HG02588 (cell line): ENCODE data around the gene CD79A.
"Not testable (repeated sequence)": the region's sequence is repeated elsewhere in the genome, so short reads cannot be mapped to it uniquely, and the experiment has no call there.

Experiments used
- ATAC-seq: cut with Tn5 transposase; IDR thresholded peaks from one replicate; pipeline ENCODE4 v1.9.1; 2021; ENCODE audit warnings: mild to moderate bottlenecking, moderate library complexity; ENCODE audit not compliant: unreplicated experiment

Gene CD79A

DNA sequence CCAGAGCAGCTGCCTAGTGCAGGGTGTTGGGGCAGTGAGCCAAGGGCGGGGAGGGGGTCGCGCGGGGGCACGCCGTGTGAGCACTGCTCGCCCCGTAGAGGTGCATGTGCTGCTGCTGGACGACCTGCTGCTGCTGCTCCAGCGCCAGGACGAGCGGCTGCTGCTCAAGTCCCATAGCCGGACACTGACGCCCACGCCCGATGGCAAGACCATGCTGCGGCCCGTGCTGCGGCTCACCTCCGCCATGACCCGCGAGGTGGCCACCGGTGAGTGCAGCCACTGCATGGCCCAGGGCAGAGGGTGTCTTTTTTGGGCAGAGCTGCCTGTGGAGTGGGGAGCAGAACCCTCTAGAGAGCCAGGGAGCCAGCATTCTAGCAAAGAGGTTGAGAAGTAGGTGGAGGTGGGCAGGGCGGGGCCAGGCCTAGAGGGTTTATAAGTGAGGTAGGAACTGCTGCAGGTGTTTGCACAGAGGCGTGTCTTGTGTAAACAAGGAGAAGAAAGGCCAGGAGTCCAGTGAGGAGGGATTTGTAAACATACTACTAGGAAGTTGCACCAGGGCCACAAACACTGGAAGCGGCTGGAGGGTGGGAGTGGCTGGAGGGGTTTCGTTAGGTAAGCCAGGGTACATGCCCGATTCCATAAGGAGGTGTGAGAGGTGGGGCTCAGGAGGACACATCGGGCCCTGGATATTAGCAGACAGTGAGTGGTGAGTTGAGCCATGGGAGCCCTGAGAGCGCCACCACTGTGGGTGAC lies 27.2 kb downstream of the CD79A start:
- no peak for ATAC-seq

- no peak for ATAC-seq
These were observed 28.4 kb downstream of the CD79A start for GRCh38 chr19:41905273-41906002.

GRCh38 chr19:41906271-41906670 lies 29.2 kb downstream of the CD79A start:
- no peak for ATAC-seq

DNA sequence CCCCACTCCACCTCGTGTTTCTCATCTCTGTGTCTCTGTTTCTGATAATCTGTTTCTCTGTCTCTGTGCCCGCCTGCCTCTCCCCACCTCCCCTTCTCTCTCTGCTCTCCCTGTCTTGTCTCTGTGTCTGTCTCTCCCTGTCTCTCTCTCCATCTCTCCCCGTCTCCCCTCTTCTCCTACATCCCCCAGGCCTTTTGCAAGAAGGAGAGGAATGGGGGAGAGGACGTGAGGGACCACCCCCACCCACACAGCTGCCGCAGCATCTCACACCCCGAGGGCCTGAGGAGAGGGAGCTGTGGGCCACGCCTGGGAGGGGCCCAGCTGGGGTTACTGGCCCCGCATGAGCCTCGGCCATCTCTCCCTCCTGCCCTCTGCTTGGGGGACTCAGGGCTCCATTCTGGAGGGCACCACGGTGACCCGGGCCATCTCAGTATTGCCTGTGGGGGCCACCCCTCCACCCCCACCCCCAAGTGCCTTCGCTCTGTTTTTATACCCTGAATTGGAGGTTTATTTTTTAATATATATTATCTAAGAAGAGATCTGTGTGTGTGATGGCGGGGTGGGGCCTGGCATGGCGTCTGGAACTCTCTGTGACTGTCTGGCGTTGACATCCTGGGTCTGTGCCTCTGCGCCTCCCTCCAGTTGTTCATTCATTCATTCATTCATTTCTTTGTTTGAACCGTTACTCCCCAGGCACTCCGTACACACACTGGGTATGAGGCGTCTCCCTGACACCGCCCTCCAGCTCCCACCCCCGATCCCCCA lies 30.0 kb downstream of the CD79A start:
- no peak for ATAC-seq

DNA sequence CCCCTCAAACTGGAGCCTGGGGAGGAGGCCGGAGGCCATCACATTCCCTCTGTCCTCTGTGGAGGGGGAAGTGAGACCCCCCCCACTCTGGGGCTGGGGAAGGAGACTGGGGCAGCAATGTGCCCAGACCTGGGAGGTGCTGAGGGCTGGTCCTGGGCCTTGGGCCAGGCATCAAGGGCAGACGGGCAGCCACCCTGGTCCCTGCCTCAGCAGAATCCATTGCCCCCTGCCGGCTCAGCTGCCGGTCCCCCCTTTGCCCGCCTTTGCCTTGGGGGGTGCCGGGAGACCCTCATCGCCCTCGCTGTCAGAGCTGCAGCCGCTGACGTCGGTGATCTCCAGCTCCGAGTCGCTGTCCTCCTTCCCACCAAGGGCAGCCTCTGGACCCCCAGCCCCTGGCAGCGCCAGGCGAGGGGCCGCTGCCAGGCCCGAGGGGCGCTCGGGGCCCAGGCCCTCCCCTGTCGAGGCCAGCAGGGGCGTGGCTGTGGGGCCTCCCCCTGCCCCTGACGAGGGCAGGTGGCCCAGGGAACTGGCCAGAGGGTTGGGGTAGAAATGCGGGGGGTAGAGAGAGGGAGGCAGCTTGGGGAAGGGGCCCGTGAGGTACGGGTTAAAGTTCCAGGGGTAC lies 31.0 kb downstream of the CD79A start:
- ATAC-seq: no peak

DNA sequence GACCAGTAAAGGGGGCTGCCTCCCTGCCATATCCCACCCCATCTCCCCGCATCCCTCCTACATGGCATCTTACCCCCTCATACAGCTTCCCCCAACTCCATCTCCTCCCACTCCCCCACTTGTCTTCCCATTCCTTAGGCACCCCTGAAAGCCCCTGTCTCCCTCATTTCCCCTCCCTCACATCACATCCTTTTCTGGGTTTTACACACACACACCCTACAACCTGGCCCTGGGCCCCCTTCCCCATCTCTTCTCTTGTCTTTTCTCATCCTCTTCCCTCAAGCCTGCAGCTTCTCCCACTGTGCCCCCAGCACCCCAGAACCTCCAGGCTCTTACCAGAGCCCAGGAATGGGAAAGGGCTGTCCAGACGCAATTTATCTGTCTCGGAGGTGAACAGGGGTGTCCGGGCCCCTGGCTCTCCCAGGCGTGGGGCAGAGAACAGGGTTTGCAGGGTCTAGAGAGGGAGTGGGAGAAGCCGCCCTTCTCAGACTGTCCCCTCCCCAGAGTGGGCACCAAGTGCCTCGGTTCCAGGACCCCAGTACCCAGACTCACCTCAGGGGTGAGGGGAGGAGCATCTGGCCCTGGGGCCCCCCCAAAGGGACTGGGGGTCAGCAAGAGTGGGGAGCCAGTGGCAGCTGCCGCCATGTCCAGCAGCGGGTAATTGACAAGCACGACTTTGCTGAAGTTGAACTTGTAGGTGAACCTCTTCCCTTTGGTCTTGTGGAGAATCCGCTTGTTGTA lies 31.8 kb downstream of the CD79A start:
- no peak for ATAC-seq

DNA sequence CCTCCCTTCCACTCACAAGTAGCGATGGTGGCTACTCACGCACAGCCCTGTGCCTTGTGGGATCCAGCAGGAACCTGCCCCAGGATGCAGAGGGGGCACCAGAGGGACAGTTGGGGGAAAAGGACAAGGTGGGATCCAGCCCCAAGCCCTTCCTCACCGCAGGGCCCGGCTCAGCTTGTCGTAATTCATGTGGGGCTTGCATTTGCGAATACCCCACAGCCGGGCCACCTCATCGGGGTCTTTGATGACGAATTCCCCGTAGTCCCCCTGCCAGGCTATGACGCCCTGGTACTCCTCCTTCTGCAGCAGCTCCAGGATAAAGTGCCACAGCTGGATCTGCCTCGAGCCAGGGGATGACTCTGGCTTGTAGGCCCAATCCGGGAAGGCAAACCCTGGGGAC lies 32.6 kb downstream of the CD79A start:
- no peak for ATAC-seq

GRCh38 chr19:41910240-41910991 lies 33.3 kb downstream of the CD79A start:
- no peak for ATAC-seq

DNA sequence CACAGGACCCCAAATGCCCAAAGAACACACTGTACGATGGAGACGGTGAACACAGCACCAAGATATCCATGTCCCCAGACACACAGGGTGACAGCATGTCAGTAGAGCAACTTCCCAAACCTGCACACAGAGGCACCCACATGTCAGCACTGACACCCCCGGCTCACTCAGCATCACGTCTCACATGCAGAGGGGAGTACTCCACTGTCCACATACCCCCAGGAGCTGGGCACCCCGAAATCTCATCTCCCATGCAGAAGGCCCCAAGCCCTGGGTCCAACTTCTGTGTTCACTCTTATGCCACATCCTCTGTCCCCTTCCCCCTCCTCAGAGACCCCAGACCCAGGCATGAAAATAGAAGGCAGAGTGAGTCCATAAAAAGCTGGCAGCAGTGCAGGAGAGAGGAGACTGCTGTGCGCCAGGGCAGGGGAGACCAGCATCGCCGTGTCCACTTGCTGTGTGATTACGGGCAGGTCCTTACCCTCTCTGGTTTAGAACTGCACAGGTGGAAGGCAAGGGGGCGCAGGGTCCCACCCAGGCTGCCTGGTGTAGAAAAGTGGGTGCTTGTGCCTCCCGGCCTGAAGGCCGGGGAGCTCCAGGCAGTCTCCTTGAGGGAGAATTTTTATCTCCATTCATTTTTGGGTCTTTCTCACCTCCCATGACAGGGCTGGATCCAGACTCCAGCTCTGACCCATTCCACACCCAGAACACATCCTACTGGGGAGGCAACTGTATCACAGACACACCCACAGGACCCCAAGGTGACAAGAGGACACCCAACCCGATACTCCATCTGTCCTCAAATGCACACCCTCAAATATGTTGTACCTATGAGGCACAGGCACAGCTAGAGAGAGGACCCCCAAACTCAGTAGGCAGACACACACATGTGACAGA lies 34.2 kb downstream of the CD79A start:
- ATAC-seq: no peak

DNA sequence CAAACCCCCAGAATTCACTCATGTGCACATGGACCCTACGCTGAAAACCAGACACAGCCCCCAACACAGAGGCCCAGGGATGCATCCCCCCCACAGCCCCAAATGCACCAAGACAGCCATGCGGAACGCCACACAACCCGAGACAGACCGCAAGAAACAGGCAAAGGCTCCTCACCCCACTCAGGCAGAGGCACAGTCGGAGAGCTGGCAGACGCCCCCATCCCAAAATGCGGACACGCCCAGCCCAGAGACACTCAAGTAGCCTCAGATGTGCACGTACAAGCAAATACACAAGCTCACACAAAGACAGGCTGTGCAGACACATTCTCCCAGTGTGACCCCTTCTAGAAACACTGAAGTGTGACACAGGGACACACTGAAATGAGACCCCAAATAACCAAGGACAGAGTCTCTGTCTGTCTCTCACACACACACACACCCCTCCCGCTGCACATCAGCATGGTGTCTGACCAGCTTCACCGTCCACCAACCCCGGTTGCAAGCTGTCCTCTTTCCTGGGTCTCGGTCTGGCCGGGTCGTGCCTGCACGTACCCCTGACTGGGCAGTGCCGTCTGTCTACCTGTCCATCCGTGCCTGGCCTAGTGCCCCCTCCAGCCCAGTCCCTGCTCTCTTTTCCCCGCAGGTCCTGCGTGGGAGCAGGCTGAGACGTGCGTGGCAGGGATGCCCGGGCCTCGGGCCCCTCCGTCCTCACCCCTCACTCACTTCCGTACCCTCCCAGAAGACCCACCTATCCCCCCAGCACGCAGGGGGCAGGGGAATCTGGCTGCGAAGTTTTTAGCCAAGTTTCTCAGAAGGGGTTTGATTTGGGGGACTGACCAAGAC lies 35.0 kb downstream of the CD79A start:
- ATAC-seq: no peak

DNA sequence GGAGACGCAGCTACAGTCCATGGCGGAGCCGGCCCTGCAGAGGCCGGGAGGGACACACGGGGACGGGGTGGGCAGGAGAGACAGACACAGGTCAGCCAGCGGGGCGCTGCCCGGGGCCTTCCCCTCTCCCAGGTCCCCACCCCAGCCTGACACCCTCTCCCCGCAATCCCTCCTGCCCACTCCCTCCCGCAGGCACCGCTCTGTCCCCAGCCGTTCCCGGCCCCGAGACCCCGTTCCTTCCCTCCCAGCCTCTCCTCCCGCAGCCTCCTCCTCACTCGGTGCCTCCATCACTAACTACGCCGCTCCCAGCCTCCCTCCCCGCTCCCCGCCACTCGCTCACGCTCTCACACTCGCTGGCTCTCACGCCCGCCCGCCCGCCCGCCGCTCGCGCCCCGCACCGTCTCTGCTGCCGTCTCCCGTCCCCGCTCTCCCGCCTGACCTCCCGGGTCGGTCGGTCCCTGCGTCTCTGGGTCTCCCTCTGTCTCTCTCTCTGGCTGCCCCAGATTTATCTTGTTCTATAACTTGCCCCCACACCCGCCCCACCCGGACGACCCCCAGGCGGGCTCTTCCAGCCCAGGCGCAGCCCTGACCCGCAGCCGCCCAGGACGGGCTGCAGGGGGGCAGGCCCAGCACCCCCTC lies 35.9 kb downstream of the CD79A start:
- no peak for ATAC-seq

- ATAC-seq: no peak
These were observed 36.7 kb downstream of the CD79A start for GRCh38 chr19:41913538-41914423.

- not testable (repeated sequence) for ATAC-seq
These were observed 37.4 kb downstream of the CD79A start for GRCh38 chr19:41914424-41914834.

GRCh38 chr19:41915021-41915775 lies 38.1 kb downstream of the CD79A start:
- ATAC-seq: no peak

DNA sequence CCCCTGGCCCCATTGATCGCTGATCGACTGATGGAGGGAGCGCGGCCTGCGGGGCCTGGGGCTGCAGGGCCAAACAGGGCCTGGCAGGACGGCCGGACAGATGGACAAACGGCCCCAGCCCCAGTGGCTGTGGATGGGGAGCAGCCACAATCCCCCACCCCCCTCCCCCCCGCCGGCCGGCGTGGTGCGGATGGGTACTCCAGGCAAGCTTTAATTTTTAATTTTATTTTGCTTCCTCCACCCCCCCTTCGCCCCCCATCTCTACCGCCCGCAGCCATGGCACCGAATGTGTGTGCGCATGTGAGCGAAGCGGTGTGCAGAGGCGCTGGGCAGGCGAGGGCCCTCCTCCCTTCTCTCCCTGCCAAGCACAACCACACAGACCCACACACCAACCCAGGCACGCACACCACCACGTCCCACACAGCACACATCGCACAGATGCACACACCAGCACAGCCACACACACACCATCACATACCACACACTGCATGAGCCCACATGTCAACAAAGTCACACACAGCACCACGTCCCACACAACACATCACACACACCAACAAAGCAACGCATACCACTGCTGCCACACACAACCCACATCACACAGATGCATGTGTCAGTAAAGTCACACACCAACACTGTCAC lies 38.8 kb downstream of the CD79A start:
- no peak for ATAC-seq
